ENCODE data around the gene MAGT1.

DNA sequence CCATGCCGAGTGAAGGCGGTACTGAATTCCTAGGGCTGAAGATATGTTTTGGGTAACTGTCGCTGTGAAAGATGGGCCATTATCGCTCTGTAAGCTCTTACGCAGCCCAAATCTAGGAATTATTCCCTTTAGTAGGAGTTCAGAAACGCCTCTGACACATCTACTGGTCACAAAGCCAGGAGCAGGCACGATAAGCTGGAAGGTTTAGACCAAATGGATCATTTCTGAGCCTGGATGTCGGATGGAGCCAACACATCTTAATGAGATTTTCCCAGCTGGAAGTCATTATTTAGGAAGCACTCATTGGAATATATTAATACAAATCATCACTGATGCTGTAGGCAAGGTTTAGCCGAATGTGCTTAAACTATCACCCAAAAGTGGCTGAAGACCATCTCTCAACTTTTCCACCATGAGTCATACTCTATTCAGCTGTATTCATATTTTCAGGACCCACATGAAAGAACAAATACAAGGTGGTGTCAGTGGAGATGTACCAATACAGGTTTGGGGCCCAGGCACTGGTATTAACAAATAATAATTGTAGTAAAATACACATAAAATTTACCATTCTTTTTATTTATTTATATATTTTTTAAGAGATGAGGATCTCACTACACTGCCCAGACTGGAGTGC is 75.0 kb downstream of the MAGT1 start:
- no peak for TF ChIP-seq CTCF (IDR thresholded peaks at IDR 0.05)
- no peak for TF ChIP-seq EZH2 (IDR thresholded peaks at IDR 0.05)
